Nephron progenitor cell (in vitro differentiated cells): ENCODE results near the gene BRMS1.

Experiments
- DNase-seq: peaks from one replicate; pipeline ENCODE4 v3.0.0; 2021
- H3K27ac Mint-ChIP-seq: 2 replicates; pipeline ENCODE4 v1.8.0; 2021; ENCODE audit warnings: mild to moderate bottlenecking, moderate library complexity, mixed read lengths
- H3K27me3 Mint-ChIP-seq: 2 replicates; pipeline ENCODE4 v1.8.0; 2021; ENCODE audit warnings: mild to moderate bottlenecking, low read depth, mixed read lengths; ENCODE audit not compliant: poor library complexity
- H3K36me3 Mint-ChIP-seq: 2 replicates; pipeline ENCODE4 v1.8.0; 2021; ENCODE audit warnings: low read depth, mixed read lengths
- H3K4me1 Mint-ChIP-seq: 2 replicates; pipeline ENCODE4 v1.8.0; 2021; ENCODE audit warnings: mixed read lengths
- H3K4me3 Mint-ChIP-seq: 2 replicates; pipeline ENCODE4 v1.8.0; 2021; ENCODE audit warnings: mild to moderate bottlenecking, moderate library complexity, mixed read lengths
- H3K9me3 Mint-ChIP-seq: 2 replicates; pipeline ENCODE4 v1.8.0; 2021; ENCODE audit warnings: mild to moderate bottlenecking, moderate library complexity, mixed read lengths
- TF ChIP-seq, protein P1 (sequence below): fragments of 200-600 bp; sonication (generic); IDR thresholded peaks from 2 replicates; pipeline ENCODE4 v1.5.0; 2021; ENCODE audit warnings: antibody characterized with exemption

Gene BRMS1

DNA sequence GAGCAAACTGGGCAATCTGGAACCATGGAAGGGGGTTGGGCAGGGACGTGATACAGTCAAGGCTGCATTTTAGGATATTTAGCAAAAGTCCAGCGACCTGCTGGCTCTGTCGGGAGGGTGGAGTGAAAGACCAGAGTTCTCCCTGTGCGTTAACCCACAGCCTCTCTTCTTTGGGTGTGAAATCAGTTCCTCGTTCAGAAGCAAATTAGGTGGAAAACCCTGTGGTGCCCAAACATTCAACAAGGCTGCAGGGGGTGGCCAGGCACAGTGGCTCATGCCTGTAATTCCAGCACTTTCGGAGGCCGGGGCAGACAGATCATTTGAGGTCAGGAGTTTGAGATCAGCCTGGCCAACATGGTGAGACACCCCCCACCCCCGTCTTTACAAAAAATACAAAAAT, 47.3 kb downstream of the BRMS1 start:
- no peaks in the 10 kb centered on the region for H3K9me3 Mint-ChIP-seq
- peaks cover 60% of the 10 kb centered on the region for H3K27me3 Mint-ChIP-seq
- no peaks in the 10 kb centered on the region for H3K36me3 Mint-ChIP-seq
- DNase-seq = no peak
- TF ChIP-seq, protein P1, sequence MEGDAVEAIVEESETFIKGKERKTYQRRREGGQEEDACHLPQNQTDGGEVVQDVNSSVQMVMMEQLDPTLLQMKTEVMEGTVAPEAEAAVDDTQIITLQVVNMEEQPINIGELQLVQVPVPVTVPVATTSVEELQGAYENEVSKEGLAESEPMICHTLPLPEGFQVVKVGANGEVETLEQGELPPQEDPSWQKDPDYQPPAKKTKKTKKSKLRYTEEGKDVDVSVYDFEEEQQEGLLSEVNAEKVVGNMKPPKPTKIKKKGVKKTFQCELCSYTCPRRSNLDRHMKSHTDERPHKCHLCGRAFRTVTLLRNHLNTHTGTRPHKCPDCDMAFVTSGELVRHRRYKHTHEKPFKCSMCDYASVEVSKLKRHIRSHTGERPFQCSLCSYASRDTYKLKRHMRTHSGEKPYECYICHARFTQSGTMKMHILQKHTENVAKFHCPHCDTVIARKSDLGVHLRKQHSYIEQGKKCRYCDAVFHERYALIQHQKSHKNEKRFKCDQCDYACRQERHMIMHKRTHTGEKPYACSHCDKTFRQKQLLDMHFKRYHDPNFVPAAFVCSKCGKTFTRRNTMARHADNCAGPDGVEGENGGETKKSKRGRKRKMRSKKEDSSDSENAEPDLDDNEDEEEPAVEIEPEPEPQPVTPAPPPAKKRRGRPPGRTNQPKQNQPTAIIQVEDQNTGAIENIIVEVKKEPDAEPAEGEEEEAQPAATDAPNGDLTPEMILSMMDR = no peak
- peaks cover 7% of the 10 kb centered on the region for H3K4me1 Mint-ChIP-seq
- H3K4me3 Mint-ChIP-seq = no peak overlapping the region
- H3K27ac Mint-ChIP-seq = peak overlapping the region; percentile 69

DNA sequence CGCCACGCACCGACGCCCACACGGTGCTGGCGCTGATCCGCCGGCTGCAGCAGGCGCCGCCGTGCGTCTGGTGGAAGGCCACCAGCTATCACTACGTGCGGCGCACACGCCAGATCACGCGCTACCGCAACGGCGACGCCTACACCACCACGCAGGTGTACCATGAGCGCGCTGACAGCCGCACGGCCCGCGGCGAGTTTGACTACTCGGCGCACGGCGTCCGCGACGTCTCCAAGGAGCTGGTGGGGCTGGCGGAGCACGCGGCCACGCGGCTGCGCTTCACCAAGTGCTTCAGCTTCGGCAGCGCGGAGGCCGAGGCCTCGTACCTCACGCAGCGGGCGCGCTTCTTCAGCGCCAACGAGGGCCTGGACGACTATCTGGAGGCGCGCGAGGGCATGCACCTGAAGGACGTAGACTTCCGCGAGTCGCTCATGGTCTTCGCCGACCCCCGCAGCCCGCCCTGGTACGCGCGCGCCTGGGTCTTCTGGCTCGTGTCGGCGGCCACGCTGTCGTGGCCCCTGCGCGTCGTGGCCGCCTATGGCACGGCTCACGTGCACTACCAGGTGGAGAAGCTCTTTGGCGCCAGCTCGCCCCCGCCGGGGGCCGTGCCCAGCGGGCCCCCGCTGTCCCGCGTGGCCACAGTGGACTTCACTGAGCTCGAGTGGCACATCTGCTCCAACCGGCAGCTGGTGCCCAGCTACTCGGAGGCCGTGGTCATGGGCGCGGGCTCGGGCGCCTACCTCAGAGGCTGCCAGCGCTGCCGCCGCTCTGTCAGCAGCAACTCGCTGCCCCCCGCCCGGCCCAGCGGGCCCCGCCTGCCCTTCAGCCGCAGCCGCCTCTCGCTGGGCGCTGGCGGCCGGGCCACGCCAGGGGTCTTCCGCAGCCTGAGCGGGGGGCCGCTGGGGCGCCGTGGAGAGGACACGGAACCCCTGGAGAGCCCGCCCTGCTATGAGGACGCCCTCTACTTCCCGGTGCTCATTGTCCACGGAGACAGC, 50.0 kb downstream of the BRMS1 start:
- H3K4me1 Mint-ChIP-seq = peaks cover 19% of the 10 kb centered on the region
- H3K4me3 Mint-ChIP-seq = no peak overlapping the region
- H3K9me3 Mint-ChIP-seq = no peaks in the 10 kb centered on the region
- TF ChIP-seq, protein P1 = no peak
- no peak for DNase-seq
- H3K36me3 Mint-ChIP-seq = no peaks in the 10 kb centered on the region
- H3K27ac Mint-ChIP-seq = no peak overlapping the region
- peaks cover 77% of the 10 kb centered on the region for H3K27me3 Mint-ChIP-seq

DNA sequence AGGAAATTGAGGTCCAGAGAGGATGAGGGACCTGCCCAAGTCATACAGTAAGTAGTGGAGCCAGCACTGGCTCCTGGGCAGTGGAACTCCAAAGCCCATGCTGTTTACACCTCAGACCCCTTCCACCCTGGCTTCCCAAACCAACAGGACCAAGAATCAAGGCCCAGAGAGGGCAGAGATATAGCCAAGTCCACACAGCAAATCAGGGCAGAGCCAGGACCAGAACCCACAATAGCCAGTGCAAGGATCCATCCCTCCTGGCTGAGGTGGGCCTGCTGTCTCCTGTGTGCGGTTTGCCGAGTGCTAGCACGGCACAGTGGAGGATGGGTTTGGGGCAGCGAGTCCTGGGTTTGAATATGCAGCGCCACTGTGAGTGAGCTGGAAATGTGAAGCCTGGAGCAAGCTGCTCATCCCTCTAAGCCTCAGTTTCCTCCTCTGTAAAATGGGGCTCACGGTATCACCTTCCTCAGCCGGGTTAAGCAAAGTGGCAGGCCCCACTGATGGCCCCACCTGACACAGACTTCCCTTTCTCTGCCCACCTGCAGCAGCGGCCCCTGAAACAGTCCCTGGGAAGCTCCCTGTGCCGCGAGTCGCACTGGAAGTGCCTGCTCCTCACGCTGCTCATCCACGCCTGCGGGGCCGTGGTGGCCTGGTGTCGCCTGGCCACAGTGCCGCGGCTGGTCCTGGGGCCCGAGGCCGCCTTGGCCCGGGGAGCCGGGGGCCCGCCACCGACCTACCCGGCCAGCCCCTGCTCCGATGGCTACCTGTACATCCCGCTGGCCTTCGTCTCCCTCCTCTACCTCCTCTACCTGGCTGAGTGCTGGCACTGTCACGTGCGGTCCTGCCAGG, 50.9 kb downstream of the BRMS1 start:
- Mint-ChIP-seq H3K27ac (no peak overlapping the region), H3K4me1 (peaks cover 28% of the 10 kb centered on the region), H3K9me3 (no peaks in the 10 kb centered on the region), H3K4me3 (no peak overlapping the region), H3K27me3 (peaks cover 77% of the 10 kb centered on the region), H3K36me3 (no peaks in the 10 kb centered on the region)
- no peak for DNase-seq
- TF ChIP-seq, protein P1 = no peak

GRCh38 chr11:66293352-66293751, 51.6 kb downstream of the BRMS1 start:
- DNase-seq = no peak
- H3K4me1 Mint-ChIP-seq = peaks cover 30% of the 10 kb centered on the region
- peaks cover 78% of the 10 kb centered on the region for H3K27me3 Mint-ChIP-seq
- TF ChIP-seq, protein P1 = no peak
- H3K9me3 Mint-ChIP-seq = no peaks in the 10 kb centered on the region
- H3K27ac Mint-ChIP-seq = no peak overlapping the region
- no peaks in the 10 kb centered on the region for H3K36me3 Mint-ChIP-seq
- no peak overlapping the region for H3K4me3 Mint-ChIP-seq

DNA sequence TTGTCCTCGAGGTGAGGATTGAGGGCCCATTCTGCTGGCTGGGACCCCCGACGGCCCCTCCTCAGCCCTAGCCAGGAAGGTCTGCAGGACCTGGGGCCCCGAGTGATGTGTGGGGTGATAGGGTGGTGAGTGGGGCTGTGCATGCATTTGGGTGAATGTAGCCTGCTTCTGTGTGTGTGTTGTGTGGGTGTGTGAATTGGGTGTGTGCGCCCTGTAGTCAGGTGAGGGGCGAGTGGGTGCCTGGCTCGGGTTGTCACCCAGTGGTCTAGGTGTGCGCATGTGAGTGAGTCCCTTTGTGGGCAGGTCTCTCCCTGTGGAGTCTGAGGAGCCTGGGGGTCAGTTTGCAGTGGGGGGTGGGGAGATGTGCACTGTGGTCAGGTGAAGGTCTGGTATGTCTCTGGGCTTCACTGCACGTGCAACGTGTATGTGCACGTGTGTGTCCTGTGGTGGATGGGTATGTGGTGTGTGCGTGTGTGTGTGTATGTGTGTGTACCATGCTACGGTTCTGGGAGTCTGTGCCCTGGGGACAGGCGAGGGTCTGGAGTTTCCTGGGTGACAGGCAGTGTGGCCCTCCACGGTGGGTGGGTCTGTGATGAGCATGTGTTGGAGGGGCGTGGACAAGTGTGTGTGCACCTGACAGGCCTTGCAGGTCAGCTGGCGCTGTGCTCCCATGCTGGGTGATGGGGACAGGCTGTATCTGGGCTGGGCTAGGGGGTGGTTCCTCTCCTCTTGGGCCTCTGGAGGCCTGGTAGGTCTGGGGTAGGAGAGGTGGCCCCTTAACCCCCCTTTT, 52.2 kb downstream of the BRMS1 start:
- Mint-ChIP-seq H3K27ac (no peak overlapping the region), H3K4me3 (peak overlapping the region; percentile 47), H3K36me3 (no peaks in the 10 kb centered on the region), H3K9me3 (no peaks in the 10 kb centered on the region), H3K4me1 (peaks cover 33% of the 10 kb centered on the region), H3K27me3 (peaks cover 74% of the 10 kb centered on the region)
- TF ChIP-seq, protein P1 = no peak
- no peak for DNase-seq
